ENCODE measurements around the gene UFD1. TPM values are rescaled to one million over a fixed set of nuclear protein-coding genes. Genes with fewer than 3 reads are reported as not detected.

The UFD1 gene
- total and polyA plus RNA-seq, 4 donors: 23.1 to 111 (median 70.0) TPM

DNA sequence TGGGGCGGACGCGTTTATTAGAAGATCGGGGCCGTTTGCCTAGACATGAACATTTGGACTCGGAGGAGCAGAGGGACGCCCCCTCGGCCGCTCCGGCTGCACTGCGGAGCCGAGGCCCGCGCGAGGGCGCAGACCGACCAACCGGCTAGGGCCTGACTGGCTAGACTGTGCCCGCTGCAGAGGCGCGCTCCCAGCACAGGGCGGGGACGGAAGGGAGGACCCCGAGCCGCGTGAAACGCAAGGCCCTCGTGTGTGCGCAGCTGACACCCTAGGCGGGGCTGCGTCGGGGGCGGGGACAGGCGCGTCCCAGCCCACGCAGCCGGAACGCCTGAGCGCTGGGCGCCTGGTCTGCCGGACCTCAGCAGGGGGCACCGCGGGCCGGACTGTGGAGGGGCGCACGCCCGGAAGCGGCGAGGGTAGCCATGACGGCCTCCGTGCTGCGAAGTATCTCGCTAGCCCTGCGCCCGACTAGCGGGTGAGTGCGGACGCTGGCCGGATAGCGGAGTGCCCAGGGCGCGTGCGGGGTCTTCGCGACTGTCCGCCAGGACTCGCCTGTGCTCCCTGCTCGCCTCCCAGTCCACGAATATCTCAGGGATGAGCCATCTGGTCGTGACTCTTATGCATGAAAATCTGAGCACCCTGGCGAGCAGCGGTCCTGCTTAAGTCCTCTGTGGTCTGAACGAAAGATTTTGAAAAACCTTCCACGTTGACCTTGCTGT is 46.7 kb downstream of the UFD1 start, which contains the start of gene MRPL40:
Gene MRPL40, plus strand, starts transcription at position 413 of the 719 bp plus-strand sequence. Its CDS starts 10 bp downstream, at position 423.
- Histone ChIP-seq H3K27me3 (ENCODE audit: control insufficient read depth in 3 of 3, insufficient read depth in 3 of 3, low read length in 2 of 3) (no peaks in the 10 kb centered on the region), H3K27ac (ENCODE audit: low read depth in 1 of 2, low read length in 1 of 2) (peak within 1 kb of the TSS; percentile 94 to 99), H3K4me1 (ENCODE audit: control insufficient read depth in 5 of 5, insufficient read depth in 5 of 5, low read length in 5 of 5) (peaks cover 4 to 22% (median 9%) of the 10 kb centered on the region in 5 donors), H3K4me3 (peak within 1 kb of the TSS; percentile 95), H3K9me3 (ENCODE audit: control insufficient read depth in 4 of 4, insufficient read depth in 3 of 4, low read length in 3 of 4) (no peaks in the 10 kb centered on the region), H3K36me3 (ENCODE audit: control insufficient read depth in 4 of 4, insufficient read depth in 4 of 4, low read length in 4 of 4) (peaks cover 4 to 12% (median 6%) of the 10 kb centered on the region in 4 donors), H3K9ac (ENCODE audit: insufficient read depth in 1 of 2, low read length in 2 of 2) (peak within 1 kb of the TSS; percentile 73 to 84)
- ATAC-seq (ENCODE audit: insufficient read depth, low FRiP score) (peak; percentile 99), DNase-seq (peak; percentile 95 to 98 (median 96))
- TF ChIP-seq, protein P1, sequence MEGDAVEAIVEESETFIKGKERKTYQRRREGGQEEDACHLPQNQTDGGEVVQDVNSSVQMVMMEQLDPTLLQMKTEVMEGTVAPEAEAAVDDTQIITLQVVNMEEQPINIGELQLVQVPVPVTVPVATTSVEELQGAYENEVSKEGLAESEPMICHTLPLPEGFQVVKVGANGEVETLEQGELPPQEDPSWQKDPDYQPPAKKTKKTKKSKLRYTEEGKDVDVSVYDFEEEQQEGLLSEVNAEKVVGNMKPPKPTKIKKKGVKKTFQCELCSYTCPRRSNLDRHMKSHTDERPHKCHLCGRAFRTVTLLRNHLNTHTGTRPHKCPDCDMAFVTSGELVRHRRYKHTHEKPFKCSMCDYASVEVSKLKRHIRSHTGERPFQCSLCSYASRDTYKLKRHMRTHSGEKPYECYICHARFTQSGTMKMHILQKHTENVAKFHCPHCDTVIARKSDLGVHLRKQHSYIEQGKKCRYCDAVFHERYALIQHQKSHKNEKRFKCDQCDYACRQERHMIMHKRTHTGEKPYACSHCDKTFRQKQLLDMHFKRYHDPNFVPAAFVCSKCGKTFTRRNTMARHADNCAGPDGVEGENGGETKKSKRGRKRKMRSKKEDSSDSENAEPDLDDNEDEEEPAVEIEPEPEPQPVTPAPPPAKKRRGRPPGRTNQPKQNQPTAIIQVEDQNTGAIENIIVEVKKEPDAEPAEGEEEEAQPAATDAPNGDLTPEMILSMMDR (IDR thresholded peaks at IDR 0.05; ENCODE audit: control extremely low read depth, extremely low read depth): no peak
- 0% methylated on average over 66 to 74 of the region's 74 CpGs for WGBS, 2 donors

DNA sequence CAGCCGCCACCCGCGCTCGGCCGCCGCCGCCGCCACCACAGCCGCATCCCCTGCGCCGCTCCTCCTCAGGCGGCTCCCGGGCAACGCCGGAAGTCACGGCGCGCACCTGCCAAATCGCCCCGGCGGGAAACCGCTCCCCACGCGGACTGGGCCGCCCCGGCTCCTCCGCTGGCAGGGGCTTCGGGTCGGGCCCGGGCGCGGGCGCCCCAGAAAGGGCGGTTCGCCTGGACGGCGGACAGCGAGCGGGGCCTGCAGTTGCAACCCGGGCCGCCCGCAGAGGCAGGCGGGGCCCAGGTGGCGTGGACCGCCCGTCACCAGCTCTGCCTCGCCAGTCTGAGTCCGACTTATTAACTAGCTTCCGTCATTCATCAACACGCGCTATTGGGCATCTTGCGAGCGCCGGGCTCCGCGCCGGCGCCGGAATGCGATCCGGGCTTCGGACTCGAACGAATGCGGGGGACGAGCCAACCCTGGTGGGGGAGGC is 47.3 kb downstream of the UFD1 start, which contains the start of gene HIRA:
Gene HIRA, minus strand, starts transcription at position 85 of the 484 bp plus-strand sequence. CDS start 257 bp downstream, outside the sequence.
- ATAC-seq (ENCODE audit: insufficient read depth, low FRiP score) (peak; percentile 85), DNase-seq (peak; percentile 77 to 84 (median 83))
- Histone ChIP-seq H3K27me3 (ENCODE audit: control insufficient read depth in 3 of 3, insufficient read depth in 3 of 3, low read length in 2 of 3) (no peaks in the 10 kb centered on the region), H3K9ac (ENCODE audit: insufficient read depth in 1 of 2, low read length in 2 of 2) (peak within 1 kb of the TSS; percentile 73 to 84), H3K36me3 (ENCODE audit: control insufficient read depth in 4 of 4, insufficient read depth in 4 of 4, low read length in 4 of 4) (peaks cover 4 to 12% (median 6%) of the 10 kb centered on the region in 4 donors), H3K4me1 (ENCODE audit: control insufficient read depth in 5 of 5, insufficient read depth in 5 of 5, low read length in 5 of 5) (peaks cover 4 to 22% (median 9%) of the 10 kb centered on the region in 5 donors), H3K27ac (ENCODE audit: low read depth in 1 of 2, low read length in 1 of 2) (peak within 1 kb of the TSS; percentile 94 to 99), H3K9me3 (ENCODE audit: control insufficient read depth in 4 of 4, insufficient read depth in 3 of 4, low read length in 3 of 4) (no peaks in the 10 kb centered on the region), H3K4me3 (peak within 1 kb of the TSS; percentile 95)
- TF ChIP-seq, protein P1 (IDR thresholded peaks at IDR 0.05; ENCODE audit: control extremely low read depth, extremely low read depth): no peak
- 0% methylated on average over 54 to 66 of the region's 66 CpGs for WGBS, 2 donors

DNA sequence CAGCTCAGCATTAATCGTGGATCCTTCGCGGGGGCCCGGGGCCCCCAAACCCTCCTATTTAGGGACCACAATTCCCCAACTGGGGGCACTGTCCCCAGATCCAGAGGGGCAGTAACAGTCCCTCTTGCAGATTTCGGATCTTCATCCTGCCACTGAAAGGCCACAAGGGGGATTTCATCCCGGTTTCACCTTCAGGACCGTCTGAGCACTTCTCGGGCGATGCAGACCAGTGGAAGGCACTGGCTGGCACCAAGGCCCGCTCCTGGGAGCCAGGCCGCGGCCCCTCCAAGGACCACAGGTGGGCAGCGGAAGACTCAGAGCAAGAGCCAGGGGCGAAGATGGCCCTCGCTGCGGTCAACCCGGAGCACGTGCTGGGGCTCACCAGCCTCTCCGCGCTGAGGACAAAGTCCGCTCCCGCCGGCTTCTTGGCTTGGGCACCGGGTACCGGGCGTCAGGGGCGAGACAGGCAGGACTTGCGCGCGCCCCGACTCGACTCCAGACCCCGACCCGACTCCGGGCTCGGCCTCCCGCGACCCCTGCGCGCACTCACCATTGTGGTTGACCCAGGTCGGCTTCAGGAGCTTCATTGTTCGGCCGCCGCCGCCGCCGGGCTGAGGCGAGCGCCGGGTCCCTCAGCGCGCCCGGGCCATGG is 48.0 kb downstream of the UFD1 start:
- no peaks in the 10 kb centered on the region for H3K27me3 ChIP-seq (ENCODE audit: control insufficient read depth in 3 of 3, insufficient read depth in 3 of 3, low read length in 2 of 3)
- peaks cover 4 to 12% (median 6%) of the 10 kb centered on the region in 4 donors for H3K36me3 ChIP-seq (ENCODE audit: control insufficient read depth in 4 of 4, insufficient read depth in 4 of 4, low read length in 4 of 4)
- H3K9ac ChIP-seq (ENCODE audit: insufficient read depth in 1 of 2, low read length in 2 of 2): peak overlapping the region; percentile 33 to 34
- peak overlapping the region; percentile 95 for H3K4me3 ChIP-seq
- TF ChIP-seq, protein P1 (IDR thresholded peaks at IDR 0.05; ENCODE audit: control extremely low read depth, extremely low read depth): no peak
- peaks cover 4 to 22% (median 9%) of the 10 kb centered on the region in 5 donors for H3K4me1 ChIP-seq (ENCODE audit: control insufficient read depth in 5 of 5, insufficient read depth in 5 of 5, low read length in 5 of 5)
- WGBS, 2 donors: 0 to 1% methylated on average over 41 to 53 of the region's 53 CpGs
- peak overlapping the region; percentile 88 to 99 for H3K27ac ChIP-seq (ENCODE audit: low read depth in 1 of 2, low read length in 1 of 2)
- ATAC-seq (ENCODE audit: insufficient read depth, low FRiP score) (no peak), DNase-seq (peak; percentile 24 to 30 (median 26))
- H3K9me3 ChIP-seq (ENCODE audit: control insufficient read depth in 4 of 4, insufficient read depth in 3 of 4, low read length in 3 of 4): no peaks in the 10 kb centered on the region
